K562 (cell line): ENCODE results near the gene ZMPSTE24. TPM values are rescaled to one million over a fixed set of nuclear protein-coding genes. Genes with fewer than 3 reads are reported as not detected.

Source experiments
- CREBBP ChIP-seq: IDR thresholded peaks from one replicate; pipeline ENCODE4 v1.6.1; 2012; ENCODE audit warnings: low read depth, mild to moderate bottlenecking, control low read depth, inconsistent platforms, low read length
- FOXP1 ChIP-seq: sonication (generic); formaldehyde crosslinking; IDR thresholded peaks from 2 replicates; pipeline ENCODE4 v1.8.0; 2022; ENCODE audit warnings: mild to moderate bottlenecking, missing genetic modification reagents
- HNRNPH1 ChIP-seq: fragments of 200-400 bp; formaldehyde crosslinking; optimal IDR thresholded peaks from 2 replicates; pipeline ENCODE3; 2017; ENCODE audit warnings: low read depth, mild to moderate bottlenecking, low read length, moderate library complexity
- KAT7 ChIP-seq: sonication (generic); formaldehyde crosslinking; IDR thresholded peaks from 2 replicates; pipeline ENCODE4 v1.8.0; 2022; ENCODE audit warnings: missing genetic modification reagents, mild to moderate bottlenecking, borderline replicate concordance
- NEUROD1 ChIP-seq: fragments of 150-350 bp; IDR thresholded peaks from 2 replicates; pipeline ENCODE4 v1.6.1; 2014; ENCODE audit warnings: borderline replicate concordance, low read length, low read depth; ENCODE audit not compliant: partially characterized antibody
- NFE2L1 ChIP-seq: fragments of 450-650 bp; IDR thresholded peaks from 2 replicates; pipeline ENCODE4 v1.6.1; 2016; ENCODE audit warnings: missing genetic modification characterization, low read depth, mild to moderate bottlenecking, missing compliant biosample characterization, moderate library complexity, borderline replicate concordance
- PHF20 ChIP-seq: fragments of 450-650 bp; IDR thresholded peaks from 2 replicates; pipeline ENCODE4 v1.6.1; 2018; ENCODE audit not compliant: partially characterized antibody
- POLR2H ChIP-seq: IDR thresholded peaks from 2 replicates; pipeline ENCODE4 v1.6.1; 2016; ENCODE audit warnings: missing genetic modification characterization, low read depth, mild to moderate bottlenecking, control low read depth, missing compliant biosample characterization, moderate library complexity
- U2AF1 ChIP-seq: fragments of 200-400 bp; formaldehyde crosslinking; optimal IDR thresholded peaks from 2 replicates; pipeline ENCODE3; 2017; ENCODE audit warnings: mild to moderate bottlenecking, low read depth, low read length, moderate library complexity
- ZNF77 ChIP-seq: fragments of 250-450 bp; sonication (Bioruptor Pico); IDR thresholded peaks from 2 replicates; pipeline ENCODE4 v1.5.0; 2020
- polyA plus RNA-seq, 8 experiments: library from polyadenylated mRNA; depleted of rRNA in 4 of 8; stranded (reverse) in 5 of 8; unstranded in 3 of 8; fragments of >200 nt; fragmentation: Nextera tagmentation in 2 of 8; fragmentation: Illumina TruSeq in 1 of 8; extraction: Ambion mirVana in 2 of 8; extraction: Trizol in 1 of 8; gene quantifications; 2 replicates each; pipeline versions ENCODE4 v1.2.1 to v1.2.3, GENCODE V29; 2011 to 2014; ENCODE audit warnings: inconsistent platforms in 1 of 8, missing spikeins in 1 of 8
- total RNA-seq, 7 experiments: library from RNA; depleted of rRNA in 6 of 7; stranded (reverse); fragments of >200 nt in 6 of 7; fragmentation: Illumina TruSeq in 2 of 7; extraction: Trizol in 2 of 7; gene quantifications; 2 replicates each; pipeline versions ENCODE4 v1.2.1 to v1.2.3, GENCODE V29; 2011 to 2021; ENCODE audit warnings: low replicate concordance in 1 of 7
- TF ChIP-seq, protein P1 (sequence below): sonication (generic); formaldehyde crosslinking; IDR thresholded peaks from 2 replicates; pipeline ENCODE4 v1.8.1; 2023; ENCODE audit warnings: mild to moderate bottlenecking, missing genetic modification reagents
- TF ChIP-seq, protein P2 (sequence below): fragments of 450-650 bp; IDR thresholded peaks from 2 replicates; pipeline ENCODE4 v1.6.1; 2016; ENCODE audit warnings: low read depth
- TF ChIP-seq, protein P3 (sequence below): sonication (generic); formaldehyde crosslinking; IDR thresholded peaks from 2 replicates; pipeline ENCODE4 v1.8.0; 2023; ENCODE audit warnings: mild to moderate bottlenecking, missing genetic modification reagents

ZMPSTE24 gene
- total and polyA plus RNA-seq, 9 of the 15 experiments (the other 6 are each of a cell fraction or from before 2014, with no cell fraction given): 30.7 to 75.9 (median 64.3) TPM

DNA sequence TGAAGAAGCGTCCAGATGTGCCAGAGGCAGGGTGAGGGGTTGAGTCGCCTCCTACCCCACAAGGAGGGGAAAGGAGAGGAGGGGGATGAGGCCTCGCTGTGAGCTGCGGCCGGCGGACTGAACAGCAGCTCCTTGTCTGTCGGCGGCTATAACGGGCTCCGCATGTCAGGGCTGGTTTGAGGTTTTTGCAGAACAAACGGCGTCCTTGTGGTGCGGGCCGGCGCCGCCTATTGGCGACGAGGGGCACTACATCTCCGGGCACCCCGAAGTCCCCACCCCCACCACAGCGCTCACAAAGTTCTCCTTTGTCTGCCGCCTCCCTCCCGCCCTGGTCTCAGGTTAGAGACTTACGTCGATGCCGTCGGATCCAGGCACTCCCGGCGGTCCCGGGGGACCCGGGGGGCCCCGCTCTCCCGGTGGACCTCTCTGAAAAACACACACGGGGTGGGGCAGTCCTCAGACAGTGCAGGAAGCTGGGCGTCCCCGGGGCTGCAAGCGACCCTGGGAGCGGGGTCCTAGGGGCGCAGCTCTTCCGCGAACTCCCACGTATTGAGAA is 57.3 kb downstream of the ZMPSTE24 start (continued):
- no peak for TF ChIP-seq FOXP1 (CRISPR knock-in tag)
- TF ChIP-seq, protein P1, sequence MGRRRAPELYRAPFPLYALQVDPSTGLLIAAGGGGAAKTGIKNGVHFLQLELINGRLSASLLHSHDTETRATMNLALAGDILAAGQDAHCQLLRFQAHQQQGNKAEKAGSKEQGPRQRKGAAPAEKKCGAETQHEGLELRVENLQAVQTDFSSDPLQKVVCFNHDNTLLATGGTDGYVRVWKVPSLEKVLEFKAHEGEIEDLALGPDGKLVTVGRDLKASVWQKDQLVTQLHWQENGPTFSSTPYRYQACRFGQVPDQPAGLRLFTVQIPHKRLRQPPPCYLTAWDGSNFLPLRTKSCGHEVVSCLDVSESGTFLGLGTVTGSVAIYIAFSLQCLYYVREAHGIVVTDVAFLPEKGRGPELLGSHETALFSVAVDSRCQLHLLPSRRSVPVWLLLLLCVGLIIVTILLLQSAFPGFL: no peak
- TF ChIP-seq, protein P2, sequence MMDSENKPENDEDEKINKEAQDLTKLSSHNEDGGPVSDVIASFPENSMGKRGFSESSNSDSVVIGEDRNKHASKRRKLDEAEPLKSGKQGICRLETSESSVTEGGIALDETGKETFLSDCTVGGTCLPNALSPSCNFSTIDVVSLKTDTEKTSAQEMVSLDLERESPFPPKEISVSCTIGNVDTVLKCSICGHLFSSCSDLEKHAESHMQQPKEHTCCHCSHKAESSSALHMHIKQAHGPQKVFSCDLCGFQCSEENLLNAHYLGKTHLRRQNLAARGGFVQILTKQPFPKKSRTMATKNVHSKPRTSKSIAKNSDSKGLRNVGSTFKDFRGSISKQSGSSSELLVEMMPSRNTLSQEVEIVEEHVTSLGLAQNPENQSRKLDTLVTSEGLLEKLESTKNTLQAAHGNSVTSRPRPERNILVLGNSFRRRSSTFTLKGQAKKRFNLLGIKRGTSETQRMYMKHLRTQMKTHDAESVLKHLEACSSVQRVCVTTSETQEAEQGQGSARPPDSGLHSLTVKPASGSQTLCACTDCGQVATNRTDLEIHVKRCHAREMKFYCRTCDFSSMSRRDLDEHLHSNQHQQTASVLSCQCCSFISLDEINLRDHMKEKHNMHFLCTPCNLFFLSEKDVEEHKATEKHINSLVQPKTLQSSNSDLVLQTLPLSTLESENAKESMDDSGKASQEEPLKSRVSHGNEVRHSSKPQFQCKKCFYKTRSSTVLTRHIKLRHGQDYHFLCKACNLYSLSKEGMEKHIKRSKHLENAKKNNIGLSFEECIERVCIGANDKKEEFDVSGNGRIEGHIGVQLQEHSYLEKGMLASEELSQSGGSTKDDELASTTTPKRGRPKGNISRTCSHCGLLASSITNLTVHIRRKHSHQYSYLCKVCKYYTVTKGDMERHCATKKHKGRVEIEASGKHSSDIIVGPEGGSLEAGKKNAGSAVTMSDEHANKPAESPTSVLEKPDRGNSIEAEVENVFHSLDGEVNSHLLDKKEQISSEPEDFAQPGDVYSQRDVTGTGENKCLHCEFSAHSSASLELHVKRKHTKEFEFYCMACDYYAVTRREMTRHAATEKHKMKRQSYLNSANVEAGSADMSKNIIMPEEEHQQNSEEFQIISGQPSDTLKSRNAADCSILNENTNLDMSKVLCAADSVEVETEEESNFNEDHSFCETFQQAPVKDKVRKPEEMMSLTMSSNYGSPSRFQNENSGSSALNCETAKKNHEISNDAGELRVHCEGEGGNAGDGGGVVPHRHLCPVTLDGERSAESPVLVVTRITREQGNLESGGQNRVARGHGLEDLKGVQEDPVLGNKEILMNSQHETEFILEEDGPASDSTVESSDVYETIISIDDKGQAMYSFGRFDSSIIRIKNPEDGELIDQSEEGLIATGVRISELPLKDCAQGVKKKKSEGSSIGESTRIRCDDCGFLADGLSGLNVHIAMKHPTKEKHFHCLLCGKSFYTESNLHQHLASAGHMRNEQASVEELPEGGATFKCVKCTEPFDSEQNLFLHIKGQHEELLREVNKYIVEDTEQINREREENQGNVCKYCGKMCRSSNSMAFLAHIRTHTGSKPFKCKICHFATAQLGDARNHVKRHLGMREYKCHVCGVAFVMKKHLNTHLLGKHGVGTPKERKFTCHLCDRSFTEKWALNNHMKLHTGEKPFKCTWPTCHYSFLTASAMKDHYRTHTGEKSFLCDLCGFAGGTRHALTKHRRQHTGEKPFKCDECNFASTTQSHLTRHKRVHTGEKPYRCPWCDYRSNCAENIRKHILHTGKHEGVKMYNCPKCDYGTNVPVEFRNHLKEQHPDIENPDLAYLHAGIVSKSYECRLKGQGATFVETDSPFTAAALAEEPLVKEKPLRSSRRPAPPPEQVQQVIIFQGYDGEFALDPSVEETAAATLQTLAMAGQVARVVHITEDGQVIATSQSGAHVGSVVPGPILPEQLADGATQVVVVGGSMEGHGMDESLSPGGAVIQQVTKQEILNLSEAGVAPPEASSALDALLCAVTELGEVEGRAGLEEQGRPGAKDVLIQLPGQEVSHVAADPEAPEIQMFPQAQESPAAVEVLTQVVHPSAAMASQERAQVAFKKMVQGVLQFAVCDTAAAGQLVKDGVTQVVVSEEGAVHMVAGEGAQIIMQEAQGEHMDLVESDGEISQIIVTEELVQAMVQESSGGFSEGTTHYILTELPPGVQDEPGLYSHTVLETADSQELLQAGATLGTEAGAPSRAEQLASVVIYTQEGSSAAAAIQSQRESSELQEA: no peak
- TF ChIP-seq CREBBP: no peak
- TF ChIP-seq KAT7 (CRISPR knock-in tag): 0 out of 2 replicates have a peak, but pooled peaks have one; percentile 64
- no peak for TF ChIP-seq ZNF77
- TF ChIP-seq PHF20: peak; percentile 19
- TF ChIP-seq HNRNPH1: no peak
- TF ChIP-seq U2AF1: no peak
- TF ChIP-seq, protein P3, sequence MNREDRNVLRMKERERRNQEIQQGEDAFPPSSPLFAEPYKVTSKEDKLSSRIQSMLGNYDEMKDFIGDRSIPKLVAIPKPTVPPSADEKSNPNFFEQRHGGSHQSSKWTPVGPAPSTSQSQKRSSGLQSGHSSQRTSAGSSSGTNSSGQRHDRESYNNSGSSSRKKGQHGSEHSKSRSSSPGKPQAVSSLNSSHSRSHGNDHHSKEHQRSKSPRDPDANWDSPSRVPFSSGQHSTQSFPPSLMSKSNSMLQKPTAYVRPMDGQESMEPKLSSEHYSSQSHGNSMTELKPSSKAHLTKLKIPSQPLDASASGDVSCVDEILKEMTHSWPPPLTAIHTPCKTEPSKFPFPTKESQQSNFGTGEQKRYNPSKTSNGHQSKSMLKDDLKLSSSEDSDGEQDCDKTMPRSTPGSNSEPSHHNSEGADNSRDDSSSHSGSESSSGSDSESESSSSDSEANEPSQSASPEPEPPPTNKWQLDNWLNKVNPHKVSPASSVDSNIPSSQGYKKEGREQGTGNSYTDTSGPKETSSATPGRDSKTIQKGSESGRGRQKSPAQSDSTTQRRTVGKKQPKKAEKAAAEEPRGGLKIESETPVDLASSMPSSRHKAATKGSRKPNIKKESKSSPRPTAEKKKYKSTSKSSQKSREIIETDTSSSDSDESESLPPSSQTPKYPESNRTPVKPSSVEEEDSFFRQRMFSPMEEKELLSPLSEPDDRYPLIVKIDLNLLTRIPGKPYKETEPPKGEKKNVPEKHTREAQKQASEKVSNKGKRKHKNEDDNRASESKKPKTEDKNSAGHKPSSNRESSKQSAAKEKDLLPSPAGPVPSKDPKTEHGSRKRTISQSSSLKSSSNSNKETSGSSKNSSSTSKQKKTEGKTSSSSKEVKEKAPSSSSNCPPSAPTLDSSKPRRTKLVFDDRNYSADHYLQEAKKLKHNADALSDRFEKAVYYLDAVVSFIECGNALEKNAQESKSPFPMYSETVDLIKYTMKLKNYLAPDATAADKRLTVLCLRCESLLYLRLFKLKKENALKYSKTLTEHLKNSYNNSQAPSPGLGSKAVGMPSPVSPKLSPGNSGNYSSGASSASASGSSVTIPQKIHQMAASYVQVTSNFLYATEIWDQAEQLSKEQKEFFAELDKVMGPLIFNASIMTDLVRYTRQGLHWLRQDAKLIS (CRISPR knock-in tag): no peak
- no peak for TF ChIP-seq NEUROD1
- no peak for TF ChIP-seq POLR2H (tag)
- no peak for TF ChIP-seq NFE2L1
